Hepatocyte (in vitro differentiated cells): ENCODE data around the gene RNF213.

Experiments
- CTCF ChIP-seq: fragments of 200-600 bp; sonication (generic); IDR thresholded peaks from 2 replicates; pipeline ENCODE4 v1.5.1; 2016; ENCODE audit warnings: antibody characterized with exemption, mild to moderate bottlenecking; ENCODE audit not compliant: poor library complexity
- EZH2 ChIP-seq: fragments of 200-600 bp; sonication (generic); IDR thresholded peaks from 2 replicates; pipeline ENCODE4 v1.6.1; 2016; ENCODE audit warnings: antibody characterized with exemption, mild to moderate bottlenecking, borderline replicate concordance
- EZH2phosphoT487 ChIP-seq: fragments of 200-600 bp; sonication (generic); IDR thresholded peaks from one replicate; pipeline ENCODE4 v1.6.1; 2018; ENCODE audit warnings: antibody characterized with exemption, mild to moderate bottlenecking, low read depth, moderate library complexity; ENCODE audit not compliant: unreplicated experiment, severe bottlenecking

GRCh38 chr17:80353718-80354275 is 93.1 kb downstream of the RNF213 start:
- TF ChIP-seq CTCF = no peak
- no peak for TF ChIP-seq EZH2phosphoT487
- no peak for TF ChIP-seq EZH2
